Suprapubic skin (tissue), 4 donors: Measurements from ENCODE around the gene SLC35G1. TPM values are rescaled to one million over a fixed set of nuclear protein-coding genes. Genes with fewer than 3 reads are reported as not detected.

Experiments used
- DNase-seq, 2 donors: peaks; one replicate each; pipeline ENCODE4 v3.0.0-alpha.2; 2019; ENCODE audit warnings: low spot score in 2 of 2
- H3K27ac ChIP-seq: fragments of 200-600 bp; sonication (generic); one replicate; pipeline ENCODE4 v1.5.1; 2019
- H3K27me3 ChIP-seq: fragments of 200-600 bp; sonication (generic); one replicate; pipeline ENCODE4 v1.5.1; 2019
- H3K36me3 ChIP-seq: fragments of 200-600 bp; sonication (generic); one replicate; pipeline ENCODE4 v1.5.1; 2019
- H3K4me1 ChIP-seq: fragments of 200-600 bp; sonication (generic); one replicate; pipeline ENCODE4 v1.5.1; 2019
- H3K4me3 ChIP-seq: fragments of 200-600 bp; sonication (generic); one replicate; pipeline ENCODE4 v1.5.1; 2019; ENCODE audit warnings: mild to moderate bottlenecking
- H3K9me3 ChIP-seq: fragments of 200-600 bp; sonication (generic); one replicate; pipeline ENCODE4 v1.5.1; 2019
- CTCF ChIP-seq, 2 donors: fragments of 200-600 bp in 1 of 2; fragments of 450-650 bp in 1 of 2; sonication (generic) in 1 of 2; IDR thresholded peaks; one replicate each; pipeline ENCODE4 v1.5.1; 2016 to 2019; ENCODE audit warnings: antibody characterized with exemption in 2 of 2, mild to moderate bottlenecking in 1 of 2, moderate library complexity in 1 of 2
- EP300 ChIP-seq: sonication (generic); formaldehyde crosslinking; IDR thresholded peaks from one replicate; pipeline ENCODE4 v1.6.1; 2017; ENCODE audit warnings: antibody characterized with exemption
- POLR2A ChIP-seq, 2 donors: fragments of 450-650 bp; IDR thresholded peaks; one replicate each; pipeline ENCODE4 v1.6.1; 2017; ENCODE audit warnings: antibody characterized with exemption in 2 of 2, mild to moderate bottlenecking in 2 of 2, moderate library complexity in 2 of 2
- POLR2AphosphoS5 ChIP-seq, 3 donors: sonication (generic); formaldehyde crosslinking; IDR thresholded peaks; one replicate each; pipeline ENCODE4 v1.6.1; 2017; ENCODE audit warnings: antibody characterized with exemption in 3 of 3
- WGBS: methylation state at CpG from one replicate; pipeline ENCODE4 v1.1.5; 2018; 5-methylcytosine and 5-hydroxymethylcytosine counted together
- total RNA-seq, 4 donors: library from RNA; depleted of rRNA; stranded (reverse); fragments of >200 nt; gene quantifications; one replicate each; pipeline ENCODE4 v1.1.0, GENCODE V29; 2016

The SLC35G1 gene
- 1 to 10 TPM; 1.4 to 5.1 (median 4.2) TPM for total RNA-seq

GRCh38 chr10:93893646-93894515, at the start of gene SLC35G1:
SLC35G1 (plus strand) TSS chr10:93893978; CDS start chr10:93894034, 56 bp downstream.
- WGBS = under 1% methylated on average over 69 of the region's 82 CpGs
- DNase-seq = peak in 1 of 2 donors; percentile 70
- no peaks in the 10 kb centered on the region for H3K27me3 ChIP-seq
- no peak for TF ChIP-seq CTCF (IDR thresholded peaks at IDR 0.05)
- no peak for TF ChIP-seq POLR2A (IDR thresholded peaks at IDR 0.05)
- no peak for TF ChIP-seq EP300
- TF ChIP-seq POLR2AphosphoS5 (IDR thresholded peaks at IDR 0.05) = no peak
- peaks cover 15% of the 10 kb centered on the region for H3K4me1 ChIP-seq
- no peak within 1 kb of the TSS for H3K27ac ChIP-seq
- no peaks in the 10 kb centered on the region for H3K36me3 ChIP-seq
- H3K9me3 ChIP-seq = no peaks in the 10 kb centered on the region
- H3K4me3 ChIP-seq = peak within 1 kb of the TSS; percentile 77

GRCh38 chr10:93844979-93845626, 48.7 kb upstream of the SLC35G1 start:
- no peak for TF ChIP-seq POLR2A (IDR thresholded peaks at IDR 0.05)
- TF ChIP-seq POLR2AphosphoS5 (IDR thresholded peaks at IDR 0.05) = no peak
- TF ChIP-seq EP300 = no peak
- no peak for TF ChIP-seq CTCF (IDR thresholded peaks at IDR 0.05)
- Histone ChIP-seq H3K4me1 (no peaks in the 10 kb centered on the region), H3K36me3 (no peaks in the 10 kb centered on the region), H3K27me3 (no peaks in the 10 kb centered on the region), H3K9me3 (no peaks in the 10 kb centered on the region), H3K4me3 (no peak overlapping the region), H3K27ac (no peak overlapping the region)
- 96% methylated on average over 15 of the region's 30 CpGs for WGBS
- no peak for DNase-seq

GRCh38 chr10:93849593-93849992, 44.2 kb upstream of the SLC35G1 start:
- H3K9me3 ChIP-seq = no peaks in the 10 kb centered on the region
- DNase-seq = no peak
- H3K27ac ChIP-seq = no peak overlapping the region
- no peak for TF ChIP-seq EP300
- no peak for TF ChIP-seq POLR2A (IDR thresholded peaks at IDR 0.05)
- no peak for TF ChIP-seq CTCF (IDR thresholded peaks at IDR 0.05)
- TF ChIP-seq POLR2AphosphoS5 (IDR thresholded peaks at IDR 0.05) = no peak
- no peak overlapping the region for H3K4me3 ChIP-seq
- H3K4me1 ChIP-seq = no peaks in the 10 kb centered on the region
- no peaks in the 10 kb centered on the region for H3K27me3 ChIP-seq
- H3K36me3 ChIP-seq = no peaks in the 10 kb centered on the region
- WGBS = 53% methylated on average over 4 of the region's 4 CpGs

DNA sequence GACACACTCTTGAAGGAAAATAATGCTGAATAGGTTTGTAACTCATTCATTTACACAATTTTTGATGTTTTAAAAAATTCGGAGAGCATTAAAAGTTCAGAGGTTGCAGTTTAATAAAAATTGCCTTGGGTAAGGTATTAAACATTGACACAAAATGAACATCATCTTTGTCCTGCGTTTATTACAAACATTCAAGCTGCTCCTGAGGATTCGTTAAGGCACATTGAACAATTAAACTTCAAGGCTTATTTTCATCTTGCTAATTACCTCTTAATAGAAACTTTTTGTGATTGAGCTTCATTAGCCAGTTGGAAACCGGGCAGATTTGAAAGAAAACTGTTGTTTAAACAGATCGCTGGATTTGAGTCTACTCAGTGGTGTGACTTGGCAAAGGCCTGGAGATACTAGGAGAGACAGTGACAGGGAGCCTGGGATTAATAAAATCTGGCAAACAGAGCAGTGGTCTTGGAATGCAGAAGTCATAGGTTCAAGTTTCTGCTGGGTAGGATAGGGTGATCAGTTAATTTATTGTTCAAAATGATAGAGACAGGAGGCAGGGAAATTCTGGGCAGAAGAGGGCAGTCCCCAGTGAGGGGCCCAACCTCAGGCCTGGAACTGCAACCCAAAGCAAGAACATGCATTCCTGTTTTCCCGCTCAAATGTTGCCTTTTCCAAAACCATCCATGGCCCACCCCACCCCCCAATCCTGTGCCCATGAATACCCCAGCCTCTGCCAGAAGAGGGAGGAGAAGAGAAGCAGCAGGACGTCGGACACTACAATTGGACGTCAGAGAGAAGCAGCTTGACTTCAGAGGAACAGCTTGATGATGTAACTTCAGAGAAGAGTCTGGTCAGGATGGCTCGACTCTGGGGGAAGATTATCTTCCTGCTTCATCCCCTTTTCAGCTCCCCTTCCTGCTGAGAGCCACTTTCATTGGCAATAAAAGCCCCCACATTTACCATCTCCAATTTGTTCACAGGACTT, 43.5 kb upstream of the SLC35G1 start:
- 61% methylated on average over 10 of the region's 10 CpGs for WGBS
- no peaks in the 10 kb centered on the region for H3K9me3 ChIP-seq
- no peak overlapping the region for H3K4me3 ChIP-seq
- H3K4me1 ChIP-seq = no peaks in the 10 kb centered on the region
- TF ChIP-seq EP300 (no peak), POLR2AphosphoS5 (IDR thresholded peaks at IDR 0.05) (no peak), CTCF (IDR thresholded peaks at IDR 0.05) (no peak), POLR2A (IDR thresholded peaks at IDR 0.05) (no peak)
- no peaks in the 10 kb centered on the region for H3K27me3 ChIP-seq
- no peaks in the 10 kb centered on the region for H3K36me3 ChIP-seq
- no peak overlapping the region for H3K27ac ChIP-seq
- no peak for DNase-seq
